Astrocyte of the spinal cord (primary cell): ENCODE measurements around the gene HTT.

Source experiments
- DNase-seq: peaks from one replicate; pipeline ENCODE4 v3.0.0; 2011; ENCODE audit warnings: low read depth, low spot score
- H3K4me3 ChIP-seq: 2 replicates; pipeline ENCODE4 v1.5.1; 2011; ENCODE audit warnings: low read depth, mild to moderate bottlenecking, low read length, moderate library complexity
- CTCF ChIP-seq: IDR thresholded peaks from 2 replicates; pipeline ENCODE4 v1.5.1; 2012; ENCODE audit warnings: low read depth, mild to moderate bottlenecking, low read length, inconsistent platforms
- in situ Hi-C: cut with HindIII; loops from 2 replicates; pipeline ENCODE4 v1.10.0; 2017; ENCODE audit warnings: low sequenced_read_pairs

Gene HTT

GRCh38 chr4:3127112-3127511 is 52.6 kb downstream of the HTT start:
- in situ Hi-C loops, result no loop called here
- no peak for TF ChIP-seq CTCF
- DNase-seq, result no peak
- no peak overlapping the region for H3K4me3 ChIP-seq

DNA sequence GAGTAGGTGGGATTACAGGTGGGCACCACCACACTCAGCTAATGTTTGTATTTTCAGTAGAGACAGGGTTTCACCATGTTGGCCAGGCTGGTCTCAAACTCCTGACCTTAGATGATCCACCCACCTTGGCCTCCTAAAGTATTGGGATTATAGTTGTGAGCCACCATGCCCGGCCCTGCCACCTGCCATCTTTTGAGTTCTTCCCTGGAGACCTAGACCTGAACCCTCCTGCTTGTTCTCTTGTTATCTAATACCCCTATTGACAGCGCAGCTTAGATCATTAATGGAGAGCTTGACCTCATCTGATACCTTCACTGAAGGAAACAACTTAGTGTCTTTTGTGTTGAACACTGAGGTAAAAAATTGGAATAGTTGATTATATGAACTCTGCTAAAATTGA is 53.6 kb downstream of the HTT start:
- H3K4me3 ChIP-seq, result no peak overlapping the region
- no peak for TF ChIP-seq CTCF
- in situ Hi-C loops, result no loop called here
- no peak for DNase-seq

DNA sequence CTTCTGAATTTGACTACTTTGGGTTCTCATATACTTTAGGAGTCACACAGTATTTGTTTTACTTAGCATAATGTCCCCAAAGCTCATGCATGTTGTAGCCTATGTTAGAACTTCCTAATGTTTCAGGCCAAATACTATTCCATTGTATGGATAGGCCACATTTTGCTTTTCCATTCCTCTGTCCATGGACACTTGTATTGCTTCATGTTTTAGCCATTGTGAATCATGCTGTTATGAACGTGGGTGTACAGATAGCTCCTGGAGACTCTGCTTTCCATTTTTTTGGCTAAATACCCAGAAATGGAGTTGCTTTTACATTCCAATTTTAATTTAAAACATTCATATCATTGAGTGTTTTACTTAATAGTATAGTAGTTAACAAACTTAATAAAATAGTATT is 54.5 kb downstream of the HTT start:
- H3K4me3 ChIP-seq, result no peak overlapping the region
- DNase-seq, result no peak

DNA sequence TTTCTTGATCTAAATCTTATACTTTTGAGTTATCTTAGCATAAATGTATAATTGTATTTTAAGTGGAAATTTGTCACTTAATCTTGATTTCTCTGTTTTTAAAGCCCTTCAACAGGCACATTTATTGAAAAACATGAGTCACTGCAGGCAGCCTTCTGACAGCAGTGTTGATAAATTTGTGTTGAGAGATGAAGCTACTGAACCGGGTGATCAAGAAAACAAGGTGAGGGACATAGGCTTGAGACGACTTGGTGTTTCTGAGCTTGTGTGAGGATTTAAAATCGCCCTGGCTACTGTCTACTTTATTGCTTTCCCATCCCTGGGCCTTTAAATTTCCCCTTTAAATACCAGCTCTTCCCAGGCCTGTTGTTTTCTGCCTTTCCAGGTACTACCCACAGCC is 55.7 kb downstream of the HTT start:
- H3K4me3 ChIP-seq, result no peak overlapping the region

More for the DNA sequence above, 54.5 kb downstream of the HTT start:
- no peak for TF ChIP-seq CTCF
- in situ Hi-C loops, result no loop called here

GRCh38 chr4:3130826-3131225 is 56.3 kb downstream of the HTT start:
- no peak for DNase-seq
- no peak for TF ChIP-seq CTCF
- H3K4me3 ChIP-seq, result no peak overlapping the region
- in situ Hi-C loops, result no loop called here

More for the DNA sequence above, 55.7 kb downstream of the HTT start:
- no peak for DNase-seq
- no peak for TF ChIP-seq CTCF
- in situ Hi-C loops, result no loop called here

- H3K4me3 ChIP-seq, result no peak overlapping the region
- DNase-seq, result no peak
- in situ Hi-C loops, result no loop called here
- TF ChIP-seq CTCF, result no peak
These were observed 59.7 kb downstream of the HTT start for GRCh38 chr4:3134201-3134600.
